Smooth muscle cell (in vitro differentiated cells): ENCODE results near the gene DNAH1. TPM values are rescaled to one million over a fixed set of nuclear protein-coding genes. Genes with fewer than 3 reads are reported as not detected.

Source experiments
- DNase-seq: peaks from one replicate; lab custom pipeline; 2025; ENCODE audit not compliant: unreplicated experiment; lab: John Stamatoyannopoulos, UW
- H2AFZ ChIP-seq: fragments of 200-600 bp; sonication (generic); 2 replicates; pipeline ENCODE4 v1.6.0; 2016; ENCODE audit warnings: antibody characterized with exemption, low read depth, mild to moderate bottlenecking
- H3F3A ChIP-seq: fragments of 200-600 bp; sonication (generic); 2 replicates; pipeline ENCODE4 v1.6.0; 2017; ENCODE audit warnings: antibody characterized with exemption, low read depth
- H3K27ac ChIP-seq: fragments of 200-600 bp; sonication (generic); 2 replicates; pipeline ENCODE4 v1.5.1; 2016; ENCODE audit warnings: low read depth, mild to moderate bottlenecking
- H3K27me3 ChIP-seq: fragments of 200-600 bp; sonication (generic); 2 replicates; pipeline ENCODE4 v1.6.1; 2016; ENCODE audit warnings: low read depth, mild to moderate bottlenecking
- H3K36me3 ChIP-seq: fragments of 200-600 bp; sonication (generic); 2 replicates; pipeline ENCODE4 v1.5.1; 2016; ENCODE audit warnings: low read depth
- H3K4me1 ChIP-seq: fragments of 200-600 bp; sonication (generic); 2 replicates; pipeline ENCODE4 v1.5.1; 2016; ENCODE audit warnings: low read depth
- H3K4me2 ChIP-seq: fragments of 200-600 bp; sonication (generic); 2 replicates; pipeline ENCODE4 v1.6.0; 2016; ENCODE audit warnings: mild to moderate bottlenecking
- H3K4me3 ChIP-seq: fragments of 200-600 bp; sonication (generic); 2 replicates; pipeline ENCODE4 v1.5.1; 2016; ENCODE audit warnings: mild to moderate bottlenecking
- H3K79me2 ChIP-seq: fragments of 200-600 bp; sonication (generic); 2 replicates; pipeline ENCODE4 v1.6.0; 2016; ENCODE audit warnings: low read depth, mild to moderate bottlenecking
- H3K9ac ChIP-seq: fragments of 200-600 bp; sonication (generic); 2 replicates; pipeline ENCODE4 v1.6.0; 2016; ENCODE audit warnings: low read depth
- H3K9me3 ChIP-seq: fragments of 200-600 bp; sonication (generic); replicated peaks from 2 replicates; pipeline ENCODE4 v1.5.1; 2016; ENCODE audit warnings: low read depth
- H4K20me1 ChIP-seq: fragments of 200-600 bp; sonication (generic); 2 replicates; pipeline ENCODE4 v1.6.0; 2016; ENCODE audit warnings: low read depth
- CTCF ChIP-seq: fragments of 200-600 bp; sonication (generic); IDR thresholded peaks from 2 replicates; pipeline ENCODE4 v1.5.1; 2017; ENCODE audit warnings: borderline replicate concordance, mild to moderate bottlenecking, antibody characterized with exemption; ENCODE audit not compliant: insufficient read depth, poor library complexity, severe bottlenecking
- WGBS: methylation state at CpG from one replicate; pipeline ENCODE4 v1.1.7; 2016; ENCODE audit warnings: low lambda C conversion rate; 5-methylcytosine and 5-hydroxymethylcytosine counted together
- polyA plus RNA-seq: library from polyadenylated mRNA; unstranded; fragments of >200 nt; fragmentation: Nextera tagmentation; extraction: Ambion mirVana; gene quantifications from 2 replicates; pipeline ENCODE4 v1.2.1, GENCODE V29; 2016
- total RNA-seq: library from RNA; depleted of rRNA; stranded (reverse); fragments of >200 nt; gene quantifications from 2 replicates; pipeline ENCODE4 v1.2.3, GENCODE V29; 2014

The DNAH1 gene
- total and polyA plus RNA-seq, 2 experiments from 2014 or later = 0.54 to 3.7 TPM

- no peak for TF ChIP-seq CTCF
- no peaks in the 10 kb centered on the region for H3F3A ChIP-seq
- H3K4me3 ChIP-seq = no peak overlapping the region
- no peak overlapping the region for H2AFZ ChIP-seq
- 92% methylated on average over 2 of the region's 2 CpGs for WGBS
- no peak for DNase-seq
- H3K79me2 ChIP-seq = no peaks in the 10 kb centered on the region
- H4K20me1 ChIP-seq = no peaks in the 10 kb centered on the region
- H3K27me3 ChIP-seq = no peaks in the 10 kb centered on the region
- no peak overlapping the region for H3K9ac ChIP-seq
- no peaks in the 10 kb centered on the region for H3K36me3 ChIP-seq
- no peak overlapping the region for H3K27ac ChIP-seq
- no peaks in the 10 kb centered on the region for H3K4me1 ChIP-seq
- no peaks in the 10 kb centered on the region for H3K9me3 ChIP-seq
- H3K4me2 ChIP-seq = no peak overlapping the region
These were observed 71.4 kb downstream of the DNAH1 start for GRCh38 chr3:52387481-52387880.

- Histone ChIP-seq H3K4me2 (no peak overlapping the region), H3K9ac (no peak overlapping the region), H3F3A (no peaks in the 10 kb centered on the region), H3K9me3 (no peaks in the 10 kb centered on the region), H3K27me3 (no peaks in the 10 kb centered on the region), H3K79me2 (no peaks in the 10 kb centered on the region), H2AFZ (no peak overlapping the region), H3K4me1 (no peaks in the 10 kb centered on the region), H3K4me3 (no peak overlapping the region), H3K27ac (no peak overlapping the region), H3K36me3 (no peaks in the 10 kb centered on the region), H4K20me1 (no peaks in the 10 kb centered on the region)
- TF ChIP-seq CTCF = no peak
- WGBS = 82% methylated on average over 18 of the region's 18 CpGs
- DNase-seq = no peak
These were observed 72.3 kb downstream of the DNAH1 start for GRCh38 chr3:52388348-52388821.

GRCh38 chr3:52388933-52389332 lies 72.8 kb downstream of the DNAH1 start:
- H4K20me1 ChIP-seq = no peaks in the 10 kb centered on the region
- no peak overlapping the region for H3K4me2 ChIP-seq
- WGBS = 94% methylated on average over 9 of the region's 9 CpGs
- no peak for TF ChIP-seq CTCF
- DNase-seq = no peak
- no peaks in the 10 kb centered on the region for H3K36me3 ChIP-seq
- no peak overlapping the region for H2AFZ ChIP-seq
- H3K4me3 ChIP-seq = no peak overlapping the region
- no peaks in the 10 kb centered on the region for H3K27me3 ChIP-seq
- no peaks in the 10 kb centered on the region for H3F3A ChIP-seq
- no peak overlapping the region for H3K27ac ChIP-seq
- H3K79me2 ChIP-seq = no peaks in the 10 kb centered on the region
- H3K9ac ChIP-seq = no peak overlapping the region
- no peaks in the 10 kb centered on the region for H3K9me3 ChIP-seq
- H3K4me1 ChIP-seq = no peaks in the 10 kb centered on the region

- H3K79me2 ChIP-seq = no peaks in the 10 kb centered on the region
- H3K9ac ChIP-seq = no peak overlapping the region
- no peak overlapping the region for H3K4me3 ChIP-seq
- WGBS = 90% methylated on average over 12 of the region's 12 CpGs
- DNase-seq = no peak
- no peak overlapping the region for H2AFZ ChIP-seq
- no peak overlapping the region for H3K27ac ChIP-seq
- H3K9me3 ChIP-seq = no peaks in the 10 kb centered on the region
- H3K27me3 ChIP-seq = no peaks in the 10 kb centered on the region
- no peaks in the 10 kb centered on the region for H3K4me1 ChIP-seq
- H3K36me3 ChIP-seq = no peaks in the 10 kb centered on the region
- H3F3A ChIP-seq = no peaks in the 10 kb centered on the region
- H4K20me1 ChIP-seq = no peaks in the 10 kb centered on the region
- H3K4me2 ChIP-seq = no peak overlapping the region
- TF ChIP-seq CTCF = no peak
These were observed 75.0 kb downstream of the DNAH1 start for GRCh38 chr3:52391096-52391495.
